Measurements from ENCODE around the gene AOAH. TPM values are rescaled to one million over a fixed set of nuclear protein-coding genes. Genes with fewer than 3 reads are reported as not detected.
A peak's percentile ranks its signal among the peaks of the same experiment; 100 is the strongest.

The AOAH gene
- total RNA-seq, 1 experiment from 2014 or later, result 0.39 TPM

GRCh38 chr7:36690514-36691187 lies 33.6 kb downstream of the AOAH start:
- Histone ChIP-seq H2BK120ac (ENCODE audit: low read depth, low read length, poor library complexity, severe bottlenecking) (no peak overlapping the region), H2BK15ac (ENCODE audit: low read depth, low read length) (no peak overlapping the region), H3K27ac (ENCODE audit: insufficient read length, low read depth, low read length) (no peak overlapping the region), H3K27me3 (ENCODE audit: insufficient read depth, low read length) (no peaks in the 10 kb centered on the region), H3T11ph (ENCODE audit: low read length) (no peak overlapping the region), H3K79me1 (ENCODE audit: insufficient read depth, low read depth, low read length, poor library complexity, severe bottlenecking) (no peaks in the 10 kb centered on the region), H3K9ac (ENCODE audit: extremely low read depth, insufficient read length, low read length) (no peak overlapping the region), H3K23me2 (ENCODE audit: insufficient read length, low read depth, low read length, poor library complexity, severe bottlenecking) (peaks cover 3% of the 10 kb centered on the region), H2BK12ac (ENCODE audit: insufficient read length, low read depth, low read length) (no peak overlapping the region), H3K9me3 (ENCODE audit: control insufficient read depth, low read depth, low read length) (no peaks in the 10 kb centered on the region), H3K18ac (ENCODE audit: insufficient read length, low read depth, low read length) (no peak overlapping the region), H4K20me1 (ENCODE audit: control insufficient read depth, insufficient read depth, insufficient read length) (no peaks in the 10 kb centered on the region), H2AFZ (ENCODE audit: low read length) (no peak overlapping the region), H4K5ac (ENCODE audit: insufficient read length, low read depth, low read length) (no peak overlapping the region), H3K4me2 (ENCODE audit: insufficient read depth, insufficient read length, low read length) (no peak overlapping the region), H2AK5ac (ENCODE audit: insufficient read length, low read length) (no peak overlapping the region), H2BK20ac (ENCODE audit: low read depth, low read length, poor library complexity, severe bottlenecking) (peak overlapping the region; percentile 78), H4K91ac (ENCODE audit: insufficient read length, low read depth, low read length) (no peak overlapping the region), H3K4ac (ENCODE audit: low read depth, low read length) (no peak overlapping the region), H3K4me1 (ENCODE audit: insufficient read depth, low read length) (0 out of 2 replicates have a peak, but pooled peaks cover 5% of the 10 kb centered on the region), H2BK5ac (ENCODE audit: insufficient read length, low read length) (no peak overlapping the region), H3K14ac (ENCODE audit: insufficient read depth, low read length) (no peak overlapping the region), H3K56ac (ENCODE audit: insufficient read length, low read depth, low read length) (no peak overlapping the region), H3K23ac (ENCODE audit: insufficient read length, low read depth, low read length) (no peak overlapping the region), H4K8ac (replicated peaks; ENCODE audit: insufficient read length, low read depth, low read length) (no peak overlapping the region), H3K79me2 (ENCODE audit: insufficient read depth, low read length) (no peaks in the 10 kb centered on the region)
- no peak overlapping the region for H3K4me3 Mint-ChIP-seq
- H3K4me1 Mint-ChIP-seq, result peaks cover 11 to 14% of the 10 kb centered on the region in 2 experiments
- no peak for TF ChIP-seq CTCF (conservative IDR thresholded peaks at IDR 0.05)
- no CpG with 5 or more reads among the region's 6 CpGs for WGBS (ENCODE audit: extremely low coverage, insufficient read length, low lambda C conversion rate)
- no peak overlapping the region for H3K27ac Mint-ChIP-seq
- H3K27me3 Mint-ChIP-seq (ENCODE audit: low read depth), result no peaks in the 10 kb centered on the region
- H3K9me3 Mint-ChIP-seq, result no peaks in the 10 kb centered on the region
- DNase-seq, result no peak
- no peaks in the 10 kb centered on the region for H3K36me3 Mint-ChIP-seq (ENCODE audit: insufficient read depth in 1 of 3, low read depth in 3 of 3)

Measured in H9 (cell line).